Measurements from ENCODE around the gene SUCLG1. TPM values are rescaled to one million over a fixed set of nuclear protein-coding genes. Genes with fewer than 3 reads are reported as not detected.
"Not testable (repeated sequence)": the region's sequence is repeated elsewhere in the genome, so short reads cannot be mapped to it uniquely, and the experiment has no call there.

SUCLG1 gene
- total RNA-seq, 1 experiment from 2014 or later, result 69.0 TPM

DNA sequence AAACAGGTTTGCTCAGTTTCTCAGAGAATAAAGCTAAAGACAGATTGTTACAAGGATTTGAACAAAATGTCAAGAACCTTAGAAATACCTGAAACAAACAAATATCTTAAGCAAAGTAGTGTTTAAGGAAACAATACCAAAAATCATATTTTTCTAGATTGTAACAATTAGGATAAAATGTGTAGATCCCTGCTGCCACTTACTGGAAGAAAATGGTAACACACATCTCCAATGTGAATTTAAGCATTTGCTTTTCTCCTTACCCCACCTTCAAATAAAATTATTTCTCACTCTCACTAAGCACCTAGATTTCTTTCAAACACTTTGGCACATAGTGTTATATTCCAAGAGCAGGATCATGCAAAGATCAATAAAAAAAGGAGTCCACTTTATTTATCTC is 34.9 kb downstream of the SUCLG1 start:
- no peak for DNase-seq (ENCODE audit: extremely low read depth, low read depth)

GRCh38 chr2:84421791-84422190 is 37.3 kb downstream of the SUCLG1 start:
- no peak for DNase-seq (ENCODE audit: extremely low read depth, low read depth)

GRCh38 chr2:84421197-84421596 is 37.9 kb downstream of the SUCLG1 start:
- DNase-seq (ENCODE audit: extremely low read depth, low read depth), result no peak

DNA sequence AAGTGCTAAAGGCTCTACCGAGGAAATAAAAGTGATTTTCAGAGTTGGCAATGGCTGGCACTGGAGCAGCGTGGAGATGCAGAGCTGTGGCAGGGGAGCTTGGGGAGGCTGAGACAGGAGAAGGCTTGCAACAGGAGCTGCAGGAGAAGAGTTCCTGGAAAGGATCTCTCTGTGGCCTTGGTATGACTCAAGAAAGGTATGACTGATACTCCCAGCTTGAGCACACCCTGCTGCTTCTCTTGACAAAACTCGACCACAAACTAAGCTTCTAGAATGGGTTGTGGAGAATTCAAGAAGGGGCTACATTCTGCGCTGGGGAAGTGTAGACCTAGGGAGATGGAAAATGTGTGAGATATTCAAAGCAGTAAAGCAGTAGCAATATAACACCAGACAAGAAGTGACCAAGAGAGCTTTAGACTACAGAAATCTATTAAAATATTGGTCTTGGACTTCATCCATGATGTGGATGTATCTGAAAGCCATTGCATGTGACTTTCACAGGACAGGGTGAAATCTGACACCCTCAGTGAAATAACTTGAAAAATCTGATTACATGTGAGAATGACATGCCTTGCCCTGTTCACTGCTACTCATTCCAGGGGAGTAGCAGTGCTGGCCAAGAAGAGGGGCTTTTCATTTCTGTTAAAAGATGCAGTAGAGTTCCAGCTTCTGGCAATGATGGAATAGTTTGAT is 41.5 kb downstream of the SUCLG1 start:
- no peak for DNase-seq (ENCODE audit: extremely low read depth, low read depth)

DNA sequence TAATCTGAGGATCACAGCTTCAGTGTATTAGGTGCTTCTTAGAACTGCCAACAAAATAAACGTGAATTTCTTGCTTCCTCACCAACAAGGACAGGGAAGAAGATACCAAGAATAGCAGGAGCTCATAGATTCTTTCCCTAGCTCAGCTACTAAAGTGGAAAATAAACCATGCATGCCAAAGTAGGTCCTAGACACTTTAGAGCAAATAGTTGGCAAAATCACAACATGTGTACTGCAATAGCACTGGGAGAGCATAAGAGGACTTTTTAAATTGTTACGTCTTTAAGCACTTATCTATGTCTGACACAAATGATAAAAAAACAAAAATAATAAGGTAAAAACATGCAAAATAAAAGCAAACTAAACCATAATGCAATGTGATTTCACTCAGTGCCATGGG is 49.5 kb downstream of the SUCLG1 start:
- no peak for DNase-seq (ENCODE audit: extremely low read depth, low read depth)

DNA sequence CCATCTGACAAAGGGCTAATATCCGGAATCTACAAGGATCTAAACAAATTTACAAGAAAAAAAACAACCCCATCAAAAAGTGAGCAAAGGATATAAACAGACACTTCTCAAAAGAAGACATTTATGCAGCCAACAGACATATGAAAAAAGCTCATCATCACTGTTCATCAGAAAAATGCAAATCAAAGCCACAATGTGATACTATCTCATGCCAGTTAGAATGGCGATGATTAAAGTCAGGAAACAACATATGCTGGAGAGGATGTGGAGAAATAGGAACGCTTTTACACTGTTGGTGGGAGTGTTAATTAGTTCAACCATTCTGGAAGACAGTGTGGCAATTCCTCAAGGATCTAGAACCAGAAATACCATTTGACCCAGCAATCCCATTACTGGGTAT is 57.0 kb downstream of the SUCLG1 start:
- not testable (repeated sequence) for DNase-seq (ENCODE audit: extremely low read depth, low read depth)

GRCh38 chr2:84399839-84400238 is 59.2 kb downstream of the SUCLG1 start:
- not testable (repeated sequence) for DNase-seq (ENCODE audit: extremely low read depth, low read depth)

DNA sequence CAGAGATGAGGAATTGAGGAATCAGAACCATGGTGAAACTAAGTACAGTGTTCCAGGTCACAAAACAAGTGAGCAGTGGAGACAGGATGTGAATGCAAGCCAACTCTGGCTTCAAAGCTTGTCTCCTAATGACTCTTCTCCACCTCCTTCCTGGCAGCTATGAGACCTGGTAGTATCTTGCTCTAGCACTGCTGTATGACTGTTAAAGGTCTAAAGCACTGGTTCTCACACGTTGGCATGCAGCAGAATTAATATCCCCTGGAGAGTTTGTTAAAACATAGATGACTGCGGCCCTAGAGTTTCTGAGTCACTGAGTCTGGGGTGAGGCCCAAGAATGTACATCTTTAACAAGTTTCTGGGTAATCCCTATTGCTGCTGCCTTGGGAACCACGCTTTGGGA is 63.3 kb downstream of the SUCLG1 start:
- DNase-seq (ENCODE audit: extremely low read depth, low read depth), result no peak

DNA sequence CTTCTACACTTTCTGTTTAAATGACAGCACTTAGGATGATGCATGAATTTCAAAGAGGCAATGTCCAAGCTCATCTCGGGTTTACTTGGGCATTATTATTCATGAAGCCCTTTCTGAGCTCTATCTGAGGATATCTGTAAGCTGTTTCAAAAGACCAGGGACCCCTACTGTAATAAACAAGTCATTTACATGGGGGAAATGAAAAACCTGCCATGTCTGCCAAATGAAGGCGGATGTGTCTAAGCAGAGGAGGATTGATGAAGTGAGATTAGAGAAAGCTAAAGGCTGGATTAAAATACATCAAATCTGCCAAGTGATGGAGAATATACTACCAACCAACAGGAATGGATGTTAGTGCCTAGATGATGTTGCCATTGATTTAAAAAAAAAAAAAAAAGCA is 64.5 kb downstream of the SUCLG1 start:
- DNase-seq (ENCODE audit: extremely low read depth, low read depth), result no peak

DNA sequence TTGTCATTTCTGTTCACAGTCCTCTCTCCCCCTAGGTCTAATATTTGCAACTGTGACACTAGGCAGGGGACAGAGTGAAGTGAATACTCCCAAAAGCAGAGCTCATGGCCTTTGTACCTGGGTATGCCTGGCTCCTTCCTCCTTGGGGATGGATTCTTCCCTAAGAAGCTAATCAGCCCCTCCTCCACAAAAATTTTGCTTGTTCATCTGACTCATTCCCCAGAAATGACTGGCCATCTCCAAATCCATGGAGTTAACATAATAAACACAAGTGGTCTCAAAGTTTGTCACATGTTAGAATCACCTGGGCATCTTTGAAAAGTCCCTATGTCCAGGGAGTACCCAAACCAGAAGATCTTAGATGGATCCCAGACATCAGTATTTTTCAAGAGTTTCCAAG is 65.3 kb downstream of the SUCLG1 start:
- no peak for DNase-seq (ENCODE audit: extremely low read depth, low read depth)

- DNase-seq (ENCODE audit: extremely low read depth, low read depth), result no peak
Measured at GRCh38 chr2:84389794-84390193, 69.3 kb downstream of the SUCLG1 start.

DNA sequence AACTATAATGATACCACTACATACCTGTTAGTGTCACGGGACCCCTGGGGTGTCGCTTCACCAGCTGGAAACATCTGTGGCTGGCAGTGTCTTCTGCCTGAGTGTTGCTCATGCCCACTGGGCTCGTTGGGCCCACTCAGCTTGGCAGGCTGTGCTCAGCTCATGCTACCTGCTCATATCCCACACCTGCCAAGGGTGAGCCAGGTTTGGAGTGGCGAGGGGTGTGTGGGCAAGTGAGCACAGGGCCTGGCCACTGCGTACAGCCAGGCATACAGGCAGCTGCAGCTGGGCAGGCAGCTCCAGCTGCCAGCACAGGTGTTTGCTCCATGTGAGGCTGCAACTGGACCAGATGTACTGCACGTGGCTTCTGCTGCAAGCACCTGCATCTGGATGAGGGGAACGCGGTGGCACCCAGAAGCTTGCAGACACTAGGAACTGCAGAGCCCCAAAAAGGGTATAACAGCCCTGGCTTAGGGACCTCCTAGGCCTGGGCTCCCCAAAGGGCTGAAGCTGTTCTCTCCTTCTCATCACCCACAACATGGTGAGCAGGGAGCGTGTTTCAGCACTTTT is 70.1 kb downstream of the SUCLG1 start:
- no peak for DNase-seq (ENCODE audit: extremely low read depth, low read depth)

DNA sequence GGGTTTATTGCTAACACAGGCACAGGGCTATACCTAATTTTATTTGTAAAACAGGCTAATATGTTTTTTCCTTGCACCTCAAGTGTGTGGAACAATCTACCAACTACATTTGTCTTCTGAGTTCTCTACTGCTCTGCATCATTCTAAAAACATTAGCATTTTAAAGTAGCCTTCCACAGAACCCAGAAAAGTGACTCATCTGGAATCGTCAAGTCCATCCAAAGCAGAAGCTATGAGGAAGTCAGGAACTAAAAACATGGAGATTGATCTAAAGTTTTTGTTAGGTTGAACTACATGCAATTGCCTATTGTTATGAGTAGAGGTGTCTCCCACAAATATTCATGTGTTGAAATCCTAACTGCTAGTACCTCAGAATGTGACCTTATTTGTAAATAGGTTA is 70.9 kb downstream of the SUCLG1 start:
- no peak for DNase-seq (ENCODE audit: extremely low read depth, low read depth)

DNA sequence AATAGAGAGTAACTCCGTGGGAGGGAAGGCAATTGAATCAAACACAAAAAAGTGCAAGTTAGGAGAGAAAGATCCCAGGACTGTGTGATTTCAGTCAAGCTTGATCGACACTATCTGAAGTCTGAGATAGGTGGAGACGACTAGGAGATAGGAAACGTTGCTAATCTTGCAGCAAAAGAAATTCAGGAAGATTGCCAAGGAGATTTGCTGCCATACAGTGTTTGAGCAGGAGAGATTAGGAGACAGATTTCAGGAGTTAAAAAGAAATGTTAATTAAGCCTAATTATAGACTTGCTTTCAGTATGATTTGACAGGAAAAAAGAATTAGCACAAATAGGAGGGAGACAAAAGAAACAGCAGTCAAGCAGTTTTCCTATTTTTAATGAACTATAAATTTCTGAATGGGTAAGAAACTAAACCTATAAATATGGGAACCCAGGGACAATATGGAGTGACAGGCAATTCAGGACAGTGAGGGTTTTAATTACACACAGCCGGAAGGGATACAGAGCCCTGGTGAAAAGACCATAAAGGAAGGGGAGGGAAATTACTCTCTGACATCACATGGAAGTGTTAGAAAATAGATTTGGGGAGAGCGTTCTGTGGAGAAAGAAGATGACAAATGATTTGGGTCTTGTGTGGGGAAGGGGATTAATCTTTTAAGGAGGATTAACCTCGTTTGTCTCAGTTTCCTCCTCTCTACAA is 72.6 kb downstream of the SUCLG1 start:
- DNase-seq (ENCODE audit: extremely low read depth, low read depth), result no peak

DNA sequence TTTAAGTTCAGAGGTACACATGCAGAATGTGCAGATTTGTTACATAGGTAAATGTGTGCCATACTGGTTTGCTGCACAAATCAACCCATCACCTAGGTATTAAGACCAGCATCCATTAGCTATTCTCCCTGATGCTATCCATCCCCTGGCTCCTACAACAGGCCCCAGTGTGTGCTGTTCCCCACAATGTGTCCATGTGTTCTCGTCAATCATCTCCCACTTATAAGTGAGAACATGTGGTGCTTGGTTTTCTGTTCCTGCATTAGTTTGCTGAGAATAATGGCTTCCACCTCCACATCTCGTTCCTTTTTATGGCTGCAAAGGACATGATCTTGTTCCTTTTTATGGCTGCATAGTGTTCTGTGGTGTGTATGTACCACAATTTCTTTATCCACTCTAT is 75.8 kb downstream of the SUCLG1 start:
- DNase-seq (ENCODE audit: extremely low read depth, low read depth), result no peak

GRCh38 chr2:84380875-84381274 is 78.2 kb downstream of the SUCLG1 start:
- no peak for DNase-seq (ENCODE audit: extremely low read depth, low read depth)

DNA sequence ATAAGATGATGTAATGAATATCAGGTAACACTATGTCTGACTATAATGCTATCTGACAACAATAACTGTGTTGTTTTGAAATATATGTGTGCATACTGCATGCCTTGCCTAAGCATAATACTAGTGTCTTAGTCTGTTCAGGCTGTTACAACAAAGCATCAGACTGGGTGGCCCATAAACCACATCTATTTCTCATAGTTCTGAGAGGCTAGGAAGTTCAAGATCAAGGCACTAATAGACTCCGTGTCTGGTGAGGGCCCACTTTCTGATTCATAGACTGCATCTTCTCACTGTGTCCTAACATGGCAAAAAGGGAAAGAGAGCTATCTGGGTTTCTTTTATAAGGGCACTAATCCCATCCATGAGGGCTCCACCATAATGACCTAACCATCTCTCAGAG is 80.1 kb downstream of the SUCLG1 start:
- DNase-seq (ENCODE audit: extremely low read depth, low read depth), result no peak

GRCh38 chr2:84375020-84375419 is 84.1 kb downstream of the SUCLG1 start:
- no peak for DNase-seq (ENCODE audit: extremely low read depth, low read depth)

GRCh38 chr2:84373866-84374265 is 85.2 kb downstream of the SUCLG1 start:
- DNase-seq (ENCODE audit: extremely low read depth, low read depth), result no peak
